ENCODE data around the gene DRD5. TPM values are rescaled to one million over a fixed set of nuclear protein-coding genes. Genes with fewer than 3 reads are reported as not detected.

DRD5 gene
- total RNA-seq, 1 donor from 2014 or later: not detected

- Histone ChIP-seq H3K4me3 (no peak overlapping the region), H3K9me3 (no peaks in the 10 kb centered on the region), H3K27ac (no peak overlapping the region), H3K4me1 (peaks cover 6% of the 10 kb centered on the region), H3K36me3 (no peaks in the 10 kb centered on the region), H3K27me3 (no peaks in the 10 kb centered on the region)
- ATAC-seq (no peak), DNase-seq (no peak)
- no peak for TF ChIP-seq CTCF (IDR thresholded peaks at IDR 0.05)
- intact Hi-C loops (cut with DNase I): no loop called here
Observed at GRCh38 chr4:9808077-9808476, 26.6 kb downstream of the DRD5 start.

- Histone ChIP-seq H3K27me3 (no peaks in the 10 kb centered on the region), H3K27ac (peak overlapping the region; percentile 48), H3K36me3 (no peaks in the 10 kb centered on the region), H3K4me1 (peaks cover 7% of the 10 kb centered on the region), H3K9me3 (no peaks in the 10 kb centered on the region), H3K4me3 (no peak overlapping the region)
- intact Hi-C loops (cut with DNase I): no loop called here
- no peak for DNase-seq
- peak; percentile 69 for ATAC-seq
- TF ChIP-seq CTCF (IDR thresholded peaks at IDR 0.05): no peak
Observed at GRCh38 chr4:9811806-9812205, 30.4 kb downstream of the DRD5 start.

GRCh38 chr4:9812501-9813340, 31.3 kb downstream of the DRD5 start:
- peaks cover 7% of the 10 kb centered on the region for H3K4me1 ChIP-seq
- no peaks in the 10 kb centered on the region for H3K36me3 ChIP-seq
- H3K4me3 ChIP-seq: no peak overlapping the region
- DNase-seq (no peak), ATAC-seq (peak; percentile 85)
- intact Hi-C loops (cut with DNase I): no loop called here
- H3K27me3 ChIP-seq: peaks cover 5% of the 10 kb centered on the region
- TF ChIP-seq CTCF (IDR thresholded peaks at IDR 0.05): no peak
- H3K27ac ChIP-seq: peak overlapping the region; percentile 55
- no peaks in the 10 kb centered on the region for H3K9me3 ChIP-seq

GRCh38 chr4:9816285-9816684, 34.9 kb downstream of the DRD5 start:
- intact Hi-C loops (cut with DNase I): no loop called here
- H3K4me1 ChIP-seq: peaks cover 7% of the 10 kb centered on the region
- H3K27me3 ChIP-seq: peaks cover 5% of the 10 kb centered on the region
- no peak overlapping the region for H3K4me3 ChIP-seq
- DNase-seq (no peak), ATAC-seq (no peak)
- no peaks in the 10 kb centered on the region for H3K36me3 ChIP-seq
- no peak overlapping the region for H3K27ac ChIP-seq
- H3K9me3 ChIP-seq: no peaks in the 10 kb centered on the region
- TF ChIP-seq CTCF (IDR thresholded peaks at IDR 0.05): no peak

- intact Hi-C loops (cut with DNase I): no loop called here
- no peaks in the 10 kb centered on the region for H3K9me3 ChIP-seq
- no peak for ATAC-seq
Observed at GRCh38 chr4:9820343-9820742, 38.9 kb downstream of the DRD5 start.

More at GRCh38 chr4:9820343-9820742, 38.9 kb downstream of the DRD5 start:
- Histone ChIP-seq H3K4me1 (no peaks in the 10 kb centered on the region), H3K4me3 (no peak overlapping the region), H3K27ac (no peak overlapping the region), H3K27me3 (peaks cover 5% of the 10 kb centered on the region), H3K36me3 (no peaks in the 10 kb centered on the region)
- TF ChIP-seq CTCF (IDR thresholded peaks at IDR 0.05): no peak
- no peak for DNase-seq
